Measurements from ENCODE around the gene RXFP1. TPM values are rescaled to one million over a fixed set of nuclear protein-coding genes. Genes with fewer than 3 reads are reported as not detected.

RXFP1 gene
- total RNA-seq, 1 donor from 2014 or later = 6.9 TPM

DNA sequence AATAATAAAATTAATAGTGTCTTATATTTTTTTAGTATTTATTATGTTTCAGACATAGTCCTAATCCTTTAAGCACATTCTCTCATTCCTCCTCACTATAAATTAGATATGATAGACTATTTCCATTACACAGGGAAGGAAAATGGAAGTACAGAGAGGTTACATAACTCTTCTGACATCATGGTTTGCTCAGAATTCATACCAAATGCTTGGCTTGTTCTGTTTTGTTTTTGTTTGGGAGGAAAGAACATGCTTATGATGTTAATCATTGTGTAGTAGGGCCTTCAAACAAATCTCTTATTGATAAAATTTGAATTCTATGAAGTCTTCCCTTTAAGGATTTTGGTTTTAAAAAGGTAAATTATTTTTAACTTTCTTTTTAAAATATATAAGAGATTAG is 59.5 kb downstream of the RXFP1 start:
- DNase-seq (no peak), ATAC-seq (no peak)
- Histone ChIP-seq H3K4me3 (no peak overlapping the region), H3K9me3 (no peaks in the 10 kb centered on the region), H3K27me3 (ENCODE audit: low read depth) (no peaks in the 10 kb centered on the region), H3K36me3 (no peaks in the 10 kb centered on the region), H3K27ac (no peak overlapping the region), H3K4me1 (no peaks in the 10 kb centered on the region)
- intact Hi-C loops (cut with DNase I) = no loop called here
- TF ChIP-seq, protein P1, sequence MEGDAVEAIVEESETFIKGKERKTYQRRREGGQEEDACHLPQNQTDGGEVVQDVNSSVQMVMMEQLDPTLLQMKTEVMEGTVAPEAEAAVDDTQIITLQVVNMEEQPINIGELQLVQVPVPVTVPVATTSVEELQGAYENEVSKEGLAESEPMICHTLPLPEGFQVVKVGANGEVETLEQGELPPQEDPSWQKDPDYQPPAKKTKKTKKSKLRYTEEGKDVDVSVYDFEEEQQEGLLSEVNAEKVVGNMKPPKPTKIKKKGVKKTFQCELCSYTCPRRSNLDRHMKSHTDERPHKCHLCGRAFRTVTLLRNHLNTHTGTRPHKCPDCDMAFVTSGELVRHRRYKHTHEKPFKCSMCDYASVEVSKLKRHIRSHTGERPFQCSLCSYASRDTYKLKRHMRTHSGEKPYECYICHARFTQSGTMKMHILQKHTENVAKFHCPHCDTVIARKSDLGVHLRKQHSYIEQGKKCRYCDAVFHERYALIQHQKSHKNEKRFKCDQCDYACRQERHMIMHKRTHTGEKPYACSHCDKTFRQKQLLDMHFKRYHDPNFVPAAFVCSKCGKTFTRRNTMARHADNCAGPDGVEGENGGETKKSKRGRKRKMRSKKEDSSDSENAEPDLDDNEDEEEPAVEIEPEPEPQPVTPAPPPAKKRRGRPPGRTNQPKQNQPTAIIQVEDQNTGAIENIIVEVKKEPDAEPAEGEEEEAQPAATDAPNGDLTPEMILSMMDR (IDR thresholded peaks at IDR 0.05) = no peak

DNA sequence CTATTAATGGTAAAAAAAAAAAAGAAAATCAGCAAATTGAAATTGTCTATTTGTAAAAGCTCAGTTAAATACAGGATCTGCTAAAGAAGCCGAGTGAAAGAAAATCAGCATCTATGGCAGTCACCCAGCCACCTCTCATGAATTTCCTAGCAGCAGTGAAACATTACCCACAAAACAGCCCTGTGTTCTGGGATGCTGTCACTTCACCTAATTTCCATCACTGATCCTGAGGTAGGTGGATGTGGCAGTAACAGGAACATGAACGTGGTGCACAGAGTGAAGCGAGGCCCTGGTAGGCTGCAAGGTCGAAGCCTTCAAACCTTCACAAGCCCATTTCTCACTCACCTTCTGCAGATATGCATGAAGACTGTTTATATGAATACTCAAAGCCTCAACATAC is 65.2 kb downstream of the RXFP1 start:
- Histone ChIP-seq H3K9me3 (no peaks in the 10 kb centered on the region), H3K27ac (no peak overlapping the region), H3K36me3 (no peaks in the 10 kb centered on the region), H3K4me3 (no peak overlapping the region), H3K27me3 (ENCODE audit: low read depth) (no peaks in the 10 kb centered on the region), H3K4me1 (no peaks in the 10 kb centered on the region)
- intact Hi-C loops (cut with DNase I) = no loop called here
- TF ChIP-seq, protein P1 (IDR thresholded peaks at IDR 0.05) = no peak
- DNase-seq (no peak), ATAC-seq (no peak)

- DNase-seq (no peak), ATAC-seq (no peak)
- H3K27ac ChIP-seq = no peak overlapping the region
- no peak overlapping the region for H3K4me3 ChIP-seq
- H3K36me3 ChIP-seq = no peaks in the 10 kb centered on the region
- H3K9me3 ChIP-seq = no peaks in the 10 kb centered on the region
- TF ChIP-seq, protein P1 (IDR thresholded peaks at IDR 0.05) = no peak
- intact Hi-C loops (cut with DNase I) = no loop called here
- no peaks in the 10 kb centered on the region for H3K4me1 ChIP-seq
- H3K27me3 ChIP-seq (ENCODE audit: low read depth) = no peaks in the 10 kb centered on the region
These were observed 66.6 kb downstream of the RXFP1 start for GRCh38 chr4:158588285-158588684.

GRCh38 chr4:158588777-158589176 is 67.1 kb downstream of the RXFP1 start:
- Histone ChIP-seq H3K4me1 (no peaks in the 10 kb centered on the region), H3K9me3 (no peaks in the 10 kb centered on the region), H3K27ac (no peak overlapping the region), H3K36me3 (no peaks in the 10 kb centered on the region), H3K27me3 (ENCODE audit: low read depth) (no peaks in the 10 kb centered on the region), H3K4me3 (no peak overlapping the region)
- ATAC-seq (no peak), DNase-seq (no peak)
- TF ChIP-seq, protein P1 (IDR thresholded peaks at IDR 0.05) = no peak
- intact Hi-C loops (cut with DNase I) = no loop called here

- no peaks in the 10 kb centered on the region for H3K9me3 ChIP-seq
- ATAC-seq (no peak), DNase-seq (no peak)
- no peak overlapping the region for H3K27ac ChIP-seq
- no peaks in the 10 kb centered on the region for H3K36me3 ChIP-seq
- no peaks in the 10 kb centered on the region for H3K4me1 ChIP-seq
- TF ChIP-seq, protein P1 (IDR thresholded peaks at IDR 0.05) = no peak
- H3K27me3 ChIP-seq (ENCODE audit: low read depth) = no peaks in the 10 kb centered on the region
- no peak overlapping the region for H3K4me3 ChIP-seq
- intact Hi-C loops (cut with DNase I) = no loop called here
These were observed 68.6 kb downstream of the RXFP1 start for GRCh38 chr4:158590306-158590705.

GRCh38 chr4:158590824-158591223 is 69.1 kb downstream of the RXFP1 start:
- ATAC-seq (no peak), DNase-seq (no peak)
- TF ChIP-seq, protein P1 (IDR thresholded peaks at IDR 0.05) = no peak
- Histone ChIP-seq H3K4me1 (no peaks in the 10 kb centered on the region), H3K36me3 (no peaks in the 10 kb centered on the region), H3K27me3 (ENCODE audit: low read depth) (no peaks in the 10 kb centered on the region), H3K4me3 (no peak overlapping the region), H3K27ac (no peak overlapping the region), H3K9me3 (no peaks in the 10 kb centered on the region)
- intact Hi-C loops (cut with DNase I) = no loop called here

Measured in lower lobe of right lung (tissue), 2 donors.